Colonic mucosa (tissue), 4 donors: Measurements from ENCODE around the gene IL3. TPM values are rescaled to one million over a fixed set of nuclear protein-coding genes. Genes with fewer than 3 reads are reported as not detected.

ENCODE experiments used
- DNase-seq: peaks from one replicate; pipeline ENCODE4 v3.0.0-alpha.2; 2020
- H3K27ac ChIP-seq: fragments of 200-600 bp; one replicate; pipeline ENCODE4 v1.8.0; 2021
- H3K27me3 ChIP-seq: fragments of 200-600 bp; one replicate; pipeline ENCODE4 v1.8.0; 2021
- H3K36me3 ChIP-seq: fragments of 200-600 bp; one replicate; pipeline ENCODE4 v1.8.0; 2021
- H3K4me1 ChIP-seq: fragments of 200-600 bp; one replicate; pipeline ENCODE4 v1.8.0; 2021; ENCODE audit warnings: mild to moderate bottlenecking
- H3K4me3 ChIP-seq: fragments of 200-600 bp; one replicate; pipeline ENCODE4 v1.8.0; 2021
- H3K9ac ChIP-seq, 2 donors: one replicate each; pipeline ENCODE4 v1.7.0; 2013; ENCODE audit warnings: control low read depth in 2 of 2, low read depth in 2 of 2, low read length in 2 of 2
- H3K9me3 ChIP-seq: fragments of 200-600 bp; one replicate; pipeline ENCODE4 v1.8.0; 2021
- intact Hi-C: fragments of 100-400 bp; cut with DNase I; formaldehyde crosslinking; loops from one replicate; pipeline ENCODE4 v1.14.1; 2022
- total RNA-seq, 2 donors: library from RNA; stranded (reverse); fragmentation: NEBNext Ultra II Directional in 1 of 2; extraction: Animal tissue kit (Norgen Biotek cat#: 25700) in 1 of 2; gene quantifications; one replicate each; pipeline ENCODE4 v1.2.1, GENCODE V29; 2021
- TF ChIP-seq, protein P1 (sequence below): fragments of 200-600 bp; IDR thresholded peaks from one replicate; pipeline ENCODE4 v1.8.0; 2022; ENCODE audit warnings: antibody characterized with exemption, mild to moderate bottlenecking
- donor health status: healthy.
- donor health status: DM: no; HTN: no; CAD: no.
- donor health status: DM: no; HTN: no; CAD: no.

The IL3 gene
- total RNA-seq, 2 donors from 2014 or later = 0.25 TPM; not detected in 1

DNA sequence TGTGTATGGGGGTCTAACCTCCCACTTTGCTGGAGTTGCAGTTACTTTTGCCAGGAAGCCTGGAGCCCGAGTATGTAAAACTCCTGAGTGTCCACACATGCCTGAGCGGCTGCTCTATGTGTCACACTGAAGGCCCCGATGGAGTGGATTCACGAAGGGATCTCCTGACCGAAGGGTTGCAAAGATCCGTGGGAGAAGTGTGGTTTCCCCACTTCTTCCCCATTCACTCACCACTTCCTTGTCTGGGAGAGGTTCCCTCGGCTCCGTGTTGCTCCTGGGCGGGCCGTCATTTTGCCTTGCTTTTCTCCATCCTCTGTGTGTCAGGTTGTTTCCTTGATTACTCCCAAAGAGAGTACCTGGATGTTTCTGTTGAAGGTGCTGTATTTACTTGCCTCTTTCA lies 16.2 kb upstream of the IL3 start:
- DNase-seq = no peak
- intact Hi-C loops = no loop called here
- Histone ChIP-seq H3K36me3 (no peaks in the 10 kb centered on the region), H3K4me1 (no peaks in the 10 kb centered on the region), H3K27ac (no peak overlapping the region), H3K9ac (no peak overlapping the region), H3K27me3 (no peaks in the 10 kb centered on the region), H3K4me3 (no peak overlapping the region), H3K9me3 (no peaks in the 10 kb centered on the region)
- TF ChIP-seq, protein P1, sequence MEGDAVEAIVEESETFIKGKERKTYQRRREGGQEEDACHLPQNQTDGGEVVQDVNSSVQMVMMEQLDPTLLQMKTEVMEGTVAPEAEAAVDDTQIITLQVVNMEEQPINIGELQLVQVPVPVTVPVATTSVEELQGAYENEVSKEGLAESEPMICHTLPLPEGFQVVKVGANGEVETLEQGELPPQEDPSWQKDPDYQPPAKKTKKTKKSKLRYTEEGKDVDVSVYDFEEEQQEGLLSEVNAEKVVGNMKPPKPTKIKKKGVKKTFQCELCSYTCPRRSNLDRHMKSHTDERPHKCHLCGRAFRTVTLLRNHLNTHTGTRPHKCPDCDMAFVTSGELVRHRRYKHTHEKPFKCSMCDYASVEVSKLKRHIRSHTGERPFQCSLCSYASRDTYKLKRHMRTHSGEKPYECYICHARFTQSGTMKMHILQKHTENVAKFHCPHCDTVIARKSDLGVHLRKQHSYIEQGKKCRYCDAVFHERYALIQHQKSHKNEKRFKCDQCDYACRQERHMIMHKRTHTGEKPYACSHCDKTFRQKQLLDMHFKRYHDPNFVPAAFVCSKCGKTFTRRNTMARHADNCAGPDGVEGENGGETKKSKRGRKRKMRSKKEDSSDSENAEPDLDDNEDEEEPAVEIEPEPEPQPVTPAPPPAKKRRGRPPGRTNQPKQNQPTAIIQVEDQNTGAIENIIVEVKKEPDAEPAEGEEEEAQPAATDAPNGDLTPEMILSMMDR = no peak

DNA sequence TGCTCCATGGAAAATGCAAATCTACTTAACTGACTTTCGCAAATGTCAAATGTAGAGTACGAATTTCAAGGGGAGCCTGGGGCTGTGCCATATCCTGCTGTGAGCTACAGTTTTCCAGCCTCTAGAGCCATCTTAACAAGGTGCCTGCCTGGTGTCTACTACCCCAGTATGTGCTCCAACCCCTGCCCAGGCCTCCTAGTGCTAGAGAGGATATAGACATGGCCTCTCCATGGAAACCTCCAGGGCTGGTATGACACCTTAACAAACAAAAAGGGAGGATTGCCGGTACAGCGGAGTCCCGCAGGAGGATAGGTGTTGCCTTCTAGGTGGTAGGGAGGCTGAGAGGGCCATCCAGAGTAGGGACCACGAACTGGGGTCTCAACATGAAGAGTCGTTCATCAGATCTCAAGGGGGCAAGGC lies 13.6 kb upstream of the IL3 start:
- Histone ChIP-seq H3K9me3 (no peaks in the 10 kb centered on the region), H3K4me3 (no peak overlapping the region), H3K27me3 (no peaks in the 10 kb centered on the region), H3K9ac (no peak overlapping the region), H3K36me3 (no peaks in the 10 kb centered on the region), H3K27ac (no peak overlapping the region), H3K4me1 (no peaks in the 10 kb centered on the region)
- DNase-seq = no peak
- intact Hi-C loops = no loop called here
- TF ChIP-seq, protein P1 = no peak

DNA sequence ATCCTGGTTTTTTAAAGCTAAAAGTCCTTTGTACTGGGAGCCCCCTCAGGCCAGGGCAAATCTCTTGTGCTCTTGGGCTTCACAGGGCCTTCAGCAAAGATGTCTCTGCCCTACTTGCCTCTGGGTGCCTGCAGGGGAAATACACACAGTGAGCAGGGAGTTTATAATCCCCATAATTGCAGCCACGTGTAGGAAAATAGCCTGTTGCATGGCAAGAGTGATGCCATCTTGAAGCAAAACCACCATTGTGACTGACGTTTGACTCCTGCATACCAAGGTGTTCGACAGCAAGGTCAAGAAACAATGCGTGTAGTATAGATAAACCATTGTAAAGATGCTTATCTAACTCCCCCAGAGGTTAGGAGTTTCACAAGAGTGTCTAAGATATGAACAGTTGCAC lies 11.4 kb upstream of the IL3 start:
- no peaks in the 10 kb centered on the region for H3K27me3 ChIP-seq
- H3K27ac ChIP-seq = no peak overlapping the region
- no peak for DNase-seq
- no peaks in the 10 kb centered on the region for H3K4me1 ChIP-seq
- no peak overlapping the region for H3K4me3 ChIP-seq
- no peaks in the 10 kb centered on the region for H3K36me3 ChIP-seq
- H3K9me3 ChIP-seq = no peaks in the 10 kb centered on the region
- no peak overlapping the region for H3K9ac ChIP-seq
- intact Hi-C loops = no loop called here
- TF ChIP-seq, protein P1 = no peak

DNA sequence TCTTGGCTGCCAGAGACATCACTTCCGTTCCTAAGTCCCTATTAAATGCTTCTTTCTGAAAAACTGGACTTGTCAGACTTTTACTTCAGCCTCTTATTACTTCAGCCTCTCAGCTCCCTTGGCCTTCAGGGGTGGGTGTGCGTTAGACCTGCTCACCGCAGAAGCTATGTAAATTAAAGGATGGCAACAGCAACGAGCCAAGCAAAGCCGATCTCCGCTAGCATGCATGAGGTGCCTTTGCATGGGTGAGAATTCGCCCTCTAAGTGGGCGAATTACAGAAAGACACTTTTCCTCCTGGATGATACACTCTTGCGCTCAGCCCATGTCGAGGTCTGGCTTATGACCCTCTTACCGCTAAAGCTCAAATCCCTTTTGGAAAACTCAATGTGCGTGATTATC lies 10.9 kb upstream of the IL3 start:
- H3K9ac ChIP-seq = no peak overlapping the region
- H3K4me3 ChIP-seq = no peak overlapping the region
- DNase-seq = no peak
- no peaks in the 10 kb centered on the region for H3K4me1 ChIP-seq
- H3K27ac ChIP-seq = no peak overlapping the region
- TF ChIP-seq, protein P1 = no peak
- no peaks in the 10 kb centered on the region for H3K36me3 ChIP-seq
- H3K27me3 ChIP-seq = no peaks in the 10 kb centered on the region
- H3K9me3 ChIP-seq = no peaks in the 10 kb centered on the region
- intact Hi-C loops = no loop called here

DNA sequence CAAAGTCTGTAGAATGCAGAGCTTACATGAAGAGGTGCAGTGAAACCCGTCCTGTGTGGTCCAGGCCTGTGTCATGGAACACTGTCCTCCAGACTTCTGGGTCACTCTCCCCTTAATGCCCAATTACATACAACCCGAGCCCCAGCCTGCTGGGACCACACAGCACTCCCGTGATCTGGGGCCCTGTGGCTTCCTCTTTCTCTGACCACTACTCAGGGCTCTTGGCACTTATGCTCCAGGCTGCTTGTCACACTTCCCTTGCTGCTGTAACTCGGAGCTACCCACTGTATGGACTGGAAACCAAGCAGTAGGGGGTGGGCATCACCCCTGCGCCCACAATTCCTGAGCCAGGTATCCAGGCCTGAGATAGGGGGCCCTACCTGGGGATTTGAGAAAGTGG lies 10.3 kb upstream of the IL3 start:
- peak; percentile 24 for DNase-seq
- no peaks in the 10 kb centered on the region for H3K4me1 ChIP-seq
- H3K9me3 ChIP-seq = no peaks in the 10 kb centered on the region
- intact Hi-C loops = no loop called here
- H3K4me3 ChIP-seq = no peak overlapping the region
- TF ChIP-seq, protein P1 = no peak
- no peaks in the 10 kb centered on the region for H3K27me3 ChIP-seq
- no peak overlapping the region for H3K9ac ChIP-seq
- H3K36me3 ChIP-seq = no peaks in the 10 kb centered on the region
- no peak overlapping the region for H3K27ac ChIP-seq
